Measurements from ENCODE around the gene CDON.

The CDON gene

GRCh38 chr11:126098204-126098769, 35.6 kb upstream of the CDON start:
- no peak for DNase-seq
- TF ChIP-seq GATA1 (IDR thresholded peaks at IDR 0.05; ENCODE audit: low read depth, low read length) (no peak), POLR2A (IDR thresholded peaks at IDR 0.05; ENCODE audit: low read length) (no peak)

GRCh38 chr11:126095745-126096144, 33.1 kb upstream of the CDON start:
- TF ChIP-seq GATA1 (IDR thresholded peaks at IDR 0.05; ENCODE audit: low read depth, low read length) (no peak), POLR2A (IDR thresholded peaks at IDR 0.05; ENCODE audit: low read length) (no peak)
- no peak for DNase-seq

GRCh38 chr11:126090452-126090851, 27.8 kb upstream of the CDON start:
- TF ChIP-seq GATA1 (IDR thresholded peaks at IDR 0.05; ENCODE audit: low read depth, low read length): no peak
- no peak for TF ChIP-seq POLR2A (IDR thresholded peaks at IDR 0.05; ENCODE audit: low read length)
- peak; percentile 39 to 40 for DNase-seq

- no peak for DNase-seq
- TF ChIP-seq POLR2A (IDR thresholded peaks at IDR 0.05; ENCODE audit: low read length): no peak
These were observed 26.3 kb upstream of the CDON start for GRCh38 chr11:126088999-126089398.

- DNase-seq: no peak
- TF ChIP-seq POLR2A (IDR thresholded peaks at IDR 0.05; ENCODE audit: low read length): no peak
- no peak for TF ChIP-seq GATA1 (IDR thresholded peaks at IDR 0.05; ENCODE audit: low read depth, low read length)
These were observed 23.6 kb upstream of the CDON start for GRCh38 chr11:126086248-126086647.

- no peak for DNase-seq
- no peak for TF ChIP-seq POLR2A (IDR thresholded peaks at IDR 0.05; ENCODE audit: low read length)
- TF ChIP-seq GATA1 (IDR thresholded peaks at IDR 0.05; ENCODE audit: low read depth, low read length): no peak
These were observed 21.9 kb upstream of the CDON start for GRCh38 chr11:126084608-126084912.

- DNase-seq: no peak
- TF ChIP-seq POLR2A (IDR thresholded peaks at IDR 0.05; ENCODE audit: low read length) (no peak), GATA1 (IDR thresholded peaks at IDR 0.05; ENCODE audit: low read depth, low read length) (no peak)
These were observed 21.4 kb upstream of the CDON start for GRCh38 chr11:126083829-126084607.

- no peak for DNase-seq
- no peak for TF ChIP-seq GATA1 (IDR thresholded peaks at IDR 0.05; ENCODE audit: low read depth, low read length)
- no peak for TF ChIP-seq POLR2A (IDR thresholded peaks at IDR 0.05; ENCODE audit: low read length)
These were observed 19.8 kb upstream of the CDON start for GRCh38 chr11:126082251-126083109.

- no peak for TF ChIP-seq POLR2A (IDR thresholded peaks at IDR 0.05; ENCODE audit: low read length)
- no peak for TF ChIP-seq GATA1 (IDR thresholded peaks at IDR 0.05; ENCODE audit: low read depth, low read length)
- DNase-seq: no peak
These were observed 19.2 kb upstream of the CDON start for GRCh38 chr11:126081915-126082250.

- no peak for DNase-seq
- TF ChIP-seq POLR2A (IDR thresholded peaks at IDR 0.05; ENCODE audit: low read length) (no peak), GATA1 (IDR thresholded peaks at IDR 0.05; ENCODE audit: low read depth, low read length) (no peak)
These were observed 17.7 kb upstream of the CDON start for GRCh38 chr11:126080161-126080941.

- TF ChIP-seq POLR2A (IDR thresholded peaks at IDR 0.05; ENCODE audit: low read length): no peak
- no peak for TF ChIP-seq GATA1 (IDR thresholded peaks at IDR 0.05; ENCODE audit: low read depth, low read length)
- no peak for DNase-seq
These were observed 17.0 kb upstream of the CDON start for GRCh38 chr11:126079621-126080124.

- DNase-seq: no peak
- TF ChIP-seq POLR2A (IDR thresholded peaks at IDR 0.05; ENCODE audit: low read length): no peak
- TF ChIP-seq GATA1 (IDR thresholded peaks at IDR 0.05; ENCODE audit: low read depth, low read length): no peak
These were observed 14.0 kb upstream of the CDON start for GRCh38 chr11:126076641-126077040.

- no peak for DNase-seq
- no peak for TF ChIP-seq GATA1 (IDR thresholded peaks at IDR 0.05; ENCODE audit: low read depth, low read length)
- no peak for TF ChIP-seq POLR2A (IDR thresholded peaks at IDR 0.05; ENCODE audit: low read length)
These were observed 10.3 kb upstream of the CDON start for GRCh38 chr11:126072801-126073594.
